DND-41 (cell line): ENCODE measurements around the gene MORN3.
A peak's percentile ranks its signal among the peaks of the same experiment; 100 is the strongest.
"Not testable (repeated sequence)": the region's sequence is repeated elsewhere in the genome, so short reads cannot be mapped to it uniquely, and the experiment has no call there.

Experiments
- ATAC-seq: fragments of 200-7000 bp; cut with Tn5 transposase; 3 replicates; pipeline ENCODE4 v1.9.1; 2021; ENCODE audit warnings: low read depth; ENCODE audit not compliant: insufficient read depth
- DNase-seq: peaks from one replicate; pipeline ENCODE4 v3.0.0-alpha.2; 2020
- H2AFZ ChIP-seq: 2 replicates; pipeline ENCODE4 v1.6.0; 2012; ENCODE audit warnings: low read depth, low read length
- H3K27ac ChIP-seq: 2 replicates; pipeline ENCODE4 v1.5.1; 2012; ENCODE audit warnings: low read length, inconsistent platforms
- H3K27me3 ChIP-seq: fragments of 200-600 bp; sonication (generic); 2 replicates; pipeline ENCODE4 v1.6.0; 2012; ENCODE audit warnings: low read length, mild to moderate bottlenecking, inconsistent platforms; ENCODE audit not compliant: insufficient read depth, poor library complexity
- H3K36me3 ChIP-seq: 2 replicates; pipeline ENCODE4 v1.5.1; 2012; ENCODE audit warnings: low read length, inconsistent platforms; ENCODE audit not compliant: insufficient read depth
- H3K4me1 ChIP-seq: 2 replicates; pipeline ENCODE4 v1.5.1; 2012; ENCODE audit warnings: mild to moderate bottlenecking, low read length; ENCODE audit not compliant: insufficient read depth
- H3K4me2 ChIP-seq: 2 replicates; pipeline ENCODE4 v1.6.0; 2012; ENCODE audit warnings: mild to moderate bottlenecking, moderate library complexity, low read length, inconsistent platforms; ENCODE audit not compliant: insufficient read depth
- H3K4me3 ChIP-seq, 2 experiments: fragments of 200-600 bp in 1 of 2; shearing (Covaris generic) in 1 of 2; 2 replicates each; pipeline ENCODE4 v1.5.1; 2012 to 2016; ENCODE audit warnings: inconsistent platforms in 2 of 2, low read length in 2 of 2, mild to moderate bottlenecking in 2 of 2, low read depth in 1 of 2, moderate library complexity in 1 of 2
- H3K79me2 ChIP-seq: 2 replicates; pipeline ENCODE4 v1.6.0; 2012; ENCODE audit warnings: low read length, inconsistent platforms; ENCODE audit not compliant: insufficient read depth
- H3K9ac ChIP-seq: 2 replicates; pipeline ENCODE4 v1.6.0; 2012; ENCODE audit warnings: low read depth, mild to moderate bottlenecking, inconsistent platforms, low read length, moderate library complexity
- H3K9me3 ChIP-seq: 2 replicates; pipeline ENCODE4 v1.5.1; 2012; ENCODE audit warnings: low read length, moderate library complexity, mild to moderate bottlenecking, inconsistent platforms; ENCODE audit not compliant: insufficient read depth, severe bottlenecking
- H4K20me1 ChIP-seq: 2 replicates; pipeline ENCODE4 v1.6.0; 2012; ENCODE audit warnings: low read length; ENCODE audit not compliant: insufficient read depth
- CTCF ChIP-seq: IDR thresholded peaks from 2 replicates; pipeline ENCODE4 v1.5.1; 2012; ENCODE audit warnings: borderline replicate concordance, low read length, moderate library complexity, mild to moderate bottlenecking; ENCODE audit not compliant: poor library complexity, severe bottlenecking; ENCODE audit errors: extremely low read depth
- EZH2 ChIP-seq: IDR thresholded peaks from 3 replicates; pipeline ENCODE4 v1.6.1; 2012; ENCODE audit warnings: borderline replicate concordance, low read depth, mild to moderate bottlenecking, moderate library complexity, low read length, inconsistent platforms; ENCODE audit not compliant: severe bottlenecking

The MORN3 gene

GRCh38 chr12:121637231-121637914 is 32.1 kb downstream of the MORN3 start:
- DNase-seq = peak; percentile 68

GRCh38 chr12:121634836-121635235 is 34.6 kb downstream of the MORN3 start:
- Histone ChIP-seq H2AFZ (no peak overlapping the region), H3K9ac (no peak overlapping the region), H3K4me3 (no peak overlapping the region), H3K4me2 (no peak overlapping the region), H3K4me1 (peaks cover 18% of the 10 kb centered on the region), H3K27me3 (no peaks in the 10 kb centered on the region), H4K20me1 (peaks cover 23% of the 10 kb centered on the region), H3K79me2 (peaks cover 66% of the 10 kb centered on the region), H3K27ac (no peak overlapping the region), H3K36me3 (peaks cover 7% of the 10 kb centered on the region), H3K9me3 (no peaks in the 10 kb centered on the region)
- TF ChIP-seq CTCF = no peak
- no peak for TF ChIP-seq EZH2
- no peak for DNase-seq
- no peak for ATAC-seq

More at GRCh38 chr12:121637231-121637914, 32.1 kb downstream of the MORN3 start:
- no peak overlapping the region for H2AFZ ChIP-seq
- peaks cover 18% of the 10 kb centered on the region for H3K4me1 ChIP-seq
- no peak overlapping the region for H3K4me2 ChIP-seq
- no peak overlapping the region for H3K4me3 ChIP-seq
- H3K36me3 ChIP-seq = peaks cover 16% of the 10 kb centered on the region
- no peak overlapping the region for H3K9ac ChIP-seq
- H3K79me2 ChIP-seq = peaks cover 49% of the 10 kb centered on the region
- no peaks in the 10 kb centered on the region for H3K27me3 ChIP-seq
- peak; percentile 78 for ATAC-seq
- H3K9me3 ChIP-seq = no peaks in the 10 kb centered on the region
- H4K20me1 ChIP-seq = peaks cover 31% of the 10 kb centered on the region
- TF ChIP-seq CTCF (no peak), EZH2 (no peak)
- peak overlapping the region; percentile 44 for H3K27ac ChIP-seq

- DNase-seq, H3K27me3 ChIP-seq, H3K27ac ChIP-seq, H3K9me3 ChIP-seq, H3K4me3 ChIP-seq, H3K9ac ChIP-seq, H2AFZ ChIP-seq, H3K36me3 ChIP-seq, H3K4me2 ChIP-seq, ATAC-seq: not testable (repeated sequence)
- Histone ChIP-seq H3K4me1 (peaks cover 26% of the 10 kb centered on the region), H4K20me1 (peaks cover 21% of the 10 kb centered on the region), H3K79me2 (peaks cover 67% of the 10 kb centered on the region)
Observed at GRCh38 chr12:121633833-121634196, 35.6 kb downstream of the MORN3 start.

- no peak overlapping the region for H2AFZ ChIP-seq
- TF ChIP-seq CTCF (no peak), EZH2 (no peak)
- DNase-seq (no peak), ATAC-seq (no peak)
- H3K9me3 ChIP-seq = no peaks in the 10 kb centered on the region
- H3K27me3 ChIP-seq = no peaks in the 10 kb centered on the region
- H3K27ac ChIP-seq = peak overlapping the region; percentile 6; the same call in 1 of the 2 replicates
- no peak overlapping the region for H3K9ac ChIP-seq
- peaks cover 23% of the 10 kb centered on the region; the same call in 1 of the 2 replicates for H4K20me1 ChIP-seq
- H3K79me2 ChIP-seq = peaks cover 69% of the 10 kb centered on the region
- peaks cover 7% of the 10 kb centered on the region for H3K36me3 ChIP-seq
- peaks cover 39% of the 10 kb centered on the region for H3K4me1 ChIP-seq
- H3K4me2 ChIP-seq = no peak overlapping the region
- H3K4me3 ChIP-seq = no peak overlapping the region
Observed at GRCh38 chr12:121632069-121632970, 37.1 kb downstream of the MORN3 start.
